ENCODE measurements around the gene STK38.
A peak's percentile ranks its signal among the peaks of the same experiment; 100 is the strongest.

Gene STK38

DNA sequence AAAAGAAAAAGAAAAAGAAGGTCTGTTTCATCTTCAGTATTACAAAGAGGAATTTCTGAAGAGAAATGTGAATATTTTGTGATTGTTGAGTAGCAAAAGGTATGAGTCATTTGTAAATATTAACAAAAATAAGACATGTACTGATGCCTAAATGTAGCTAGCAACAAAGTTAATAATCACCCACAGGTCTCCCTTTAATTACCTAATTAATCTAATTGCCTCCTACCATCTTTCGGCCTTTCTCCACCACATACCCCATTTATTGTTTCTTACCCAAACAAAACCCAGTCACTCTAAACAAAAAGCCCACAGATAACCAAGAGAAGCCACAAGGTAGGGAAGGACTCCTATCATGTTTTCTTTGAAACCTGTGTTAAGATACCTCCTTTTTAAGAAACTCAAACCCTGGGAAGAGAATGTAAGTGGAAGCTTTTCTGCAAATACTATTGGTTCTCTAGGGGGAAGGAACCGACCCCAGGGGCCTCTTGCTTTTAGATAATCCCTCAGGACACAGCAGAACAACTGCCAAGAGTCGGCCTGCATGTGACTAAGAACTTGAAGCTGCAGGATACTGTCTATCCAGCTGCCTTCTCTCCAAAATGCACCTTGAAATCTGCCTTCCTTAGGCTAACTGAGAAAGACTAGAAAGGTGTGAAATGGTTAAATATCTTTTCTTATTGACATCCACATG is 16.1 kb upstream of the STK38 start:
- DNase-seq = no peak

DNA sequence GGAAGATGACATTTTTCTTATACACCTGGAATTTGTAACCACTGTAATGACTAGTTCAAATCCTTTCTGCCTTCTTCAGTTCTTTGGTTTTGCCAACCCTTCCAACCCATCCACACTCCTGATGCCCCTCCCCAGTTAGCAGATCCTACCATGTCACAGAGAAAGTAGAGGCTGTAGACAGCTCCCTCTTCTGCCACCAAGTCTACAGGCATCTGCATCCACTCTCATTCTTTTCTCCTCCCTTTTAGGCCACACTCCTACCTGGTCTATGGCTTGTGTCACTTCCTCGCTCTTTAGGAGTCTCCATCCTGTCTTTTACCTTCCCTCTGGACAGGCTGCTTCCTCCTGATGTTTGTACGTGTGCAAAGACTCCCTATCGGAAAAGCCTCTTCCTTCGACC is 13.5 kb upstream of the STK38 start:
- no peak for DNase-seq

DNA sequence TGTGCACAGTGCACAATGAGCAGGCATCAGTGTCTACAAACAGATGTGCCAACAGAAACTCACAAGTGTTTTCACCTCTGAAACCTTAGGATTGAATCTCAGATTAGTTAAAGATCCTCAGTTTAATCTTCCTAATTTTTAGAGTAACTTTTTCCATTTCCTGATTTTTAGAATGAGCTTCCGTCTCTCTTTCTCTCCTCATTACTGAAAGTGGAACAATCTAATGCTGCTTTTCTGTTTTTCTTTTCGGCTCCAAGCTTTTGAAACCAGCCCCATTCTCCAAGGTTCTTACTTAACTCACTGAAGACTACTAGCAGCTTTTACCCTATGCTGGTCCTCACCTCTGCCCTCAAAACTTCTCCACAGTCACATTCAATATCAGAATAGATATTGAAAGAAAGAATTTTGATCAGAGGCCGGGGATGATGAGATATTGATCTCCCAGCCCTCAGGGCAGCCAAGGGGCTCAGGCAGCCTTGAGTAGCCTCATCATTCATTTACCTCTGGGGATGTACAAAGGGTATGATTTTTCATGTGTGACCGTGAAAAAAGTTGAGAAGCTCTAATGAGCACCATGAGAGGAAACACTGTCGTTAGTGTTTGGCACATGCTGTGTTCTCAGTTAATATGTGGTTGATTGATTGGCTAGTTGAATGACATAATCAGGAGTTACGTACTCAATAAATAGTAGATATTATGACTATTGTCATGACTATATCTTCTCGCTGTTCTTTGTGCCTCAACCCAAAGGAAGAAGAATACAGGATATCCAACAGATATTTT is 11.9 kb upstream of the STK38 start:
- no peak for DNase-seq

DNA sequence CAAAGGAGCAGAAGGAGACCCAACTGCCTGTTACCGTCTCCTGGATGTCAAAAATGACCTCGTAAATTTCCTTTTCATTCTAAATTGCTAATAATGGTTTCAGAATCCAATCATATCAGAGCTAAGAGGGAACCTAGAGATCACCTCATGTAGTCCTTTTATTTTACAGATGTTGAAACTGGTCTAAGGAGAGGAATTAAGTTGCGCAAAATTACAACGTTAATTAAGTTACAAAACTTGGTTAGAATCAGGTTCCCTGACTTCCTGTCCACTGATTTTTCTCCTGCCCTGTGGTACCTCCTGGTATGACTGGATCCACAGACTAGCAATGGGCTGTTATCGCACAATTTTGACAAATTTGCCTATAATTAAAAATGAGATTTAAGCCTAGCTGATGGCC is 9.0 kb upstream of the STK38 start:
- DNase-seq = no peak

DNA sequence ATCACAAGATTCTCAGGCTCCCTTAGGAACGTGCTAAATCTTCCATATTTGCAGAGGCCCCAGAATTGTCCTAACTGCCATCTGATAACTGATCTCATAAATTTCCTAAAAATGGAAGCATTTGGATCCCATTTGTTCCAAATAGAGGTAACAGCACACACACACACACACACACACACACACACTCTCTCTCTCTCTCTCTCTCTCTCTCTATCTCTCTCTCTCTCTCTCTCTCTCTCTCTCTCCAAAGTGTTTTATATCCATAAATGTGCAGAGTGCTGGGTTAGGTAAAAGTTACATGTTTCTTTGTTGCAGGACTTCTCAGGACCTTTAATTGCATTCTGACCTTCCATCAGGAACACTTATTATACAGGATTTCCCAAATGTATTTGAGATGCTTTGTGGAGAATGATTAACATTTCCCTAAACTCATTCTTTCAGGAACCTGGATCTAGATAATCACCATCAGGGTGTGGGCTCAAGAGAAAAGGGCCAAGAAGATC is 8.5 kb upstream of the STK38 start:
- no peak for DNase-seq

DNA sequence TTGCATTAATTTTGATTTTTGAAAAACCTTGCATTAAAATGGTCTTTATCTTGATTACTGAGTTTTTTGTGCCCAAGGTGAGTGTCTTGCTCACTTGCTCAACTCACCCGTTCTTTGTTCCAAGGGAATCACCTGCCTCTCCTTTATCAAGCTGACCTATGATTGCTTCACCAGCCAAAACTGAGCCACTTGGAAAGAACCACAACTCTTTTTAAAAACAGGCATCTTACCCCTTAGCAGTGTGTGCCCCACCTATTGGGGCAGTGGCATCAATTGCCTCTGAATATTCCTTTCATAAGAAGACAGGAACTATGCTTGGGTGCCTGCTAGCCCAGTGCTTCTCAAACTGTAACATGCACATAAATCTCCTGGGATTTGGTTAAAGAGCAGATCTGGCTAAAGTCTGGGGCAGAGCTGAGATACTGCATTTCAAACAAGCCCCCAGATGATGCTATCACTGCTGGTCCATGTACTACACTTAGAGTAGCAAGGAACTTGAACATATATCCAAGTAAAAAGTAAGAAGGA is 3.3 kb upstream of the STK38 start:
- no peak for DNase-seq

DNA sequence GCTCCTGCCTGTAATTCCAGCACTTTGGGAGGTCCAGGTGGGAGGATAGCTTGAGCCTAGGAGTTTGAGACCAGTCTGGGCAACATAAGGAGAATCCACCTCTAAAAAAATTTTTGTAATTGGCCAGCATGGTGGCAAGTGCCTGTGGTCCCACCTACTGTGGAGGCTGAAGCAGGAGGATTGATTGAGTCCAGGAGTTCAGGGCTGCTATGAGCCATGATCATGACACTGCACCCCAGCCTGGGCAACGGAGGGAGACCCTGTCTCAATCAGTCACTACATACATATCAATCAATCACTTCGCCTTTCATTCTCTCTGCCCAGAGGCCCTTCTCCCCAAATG is 1.1 kb upstream of the STK38 start:
- no peak for DNase-seq

DNA sequence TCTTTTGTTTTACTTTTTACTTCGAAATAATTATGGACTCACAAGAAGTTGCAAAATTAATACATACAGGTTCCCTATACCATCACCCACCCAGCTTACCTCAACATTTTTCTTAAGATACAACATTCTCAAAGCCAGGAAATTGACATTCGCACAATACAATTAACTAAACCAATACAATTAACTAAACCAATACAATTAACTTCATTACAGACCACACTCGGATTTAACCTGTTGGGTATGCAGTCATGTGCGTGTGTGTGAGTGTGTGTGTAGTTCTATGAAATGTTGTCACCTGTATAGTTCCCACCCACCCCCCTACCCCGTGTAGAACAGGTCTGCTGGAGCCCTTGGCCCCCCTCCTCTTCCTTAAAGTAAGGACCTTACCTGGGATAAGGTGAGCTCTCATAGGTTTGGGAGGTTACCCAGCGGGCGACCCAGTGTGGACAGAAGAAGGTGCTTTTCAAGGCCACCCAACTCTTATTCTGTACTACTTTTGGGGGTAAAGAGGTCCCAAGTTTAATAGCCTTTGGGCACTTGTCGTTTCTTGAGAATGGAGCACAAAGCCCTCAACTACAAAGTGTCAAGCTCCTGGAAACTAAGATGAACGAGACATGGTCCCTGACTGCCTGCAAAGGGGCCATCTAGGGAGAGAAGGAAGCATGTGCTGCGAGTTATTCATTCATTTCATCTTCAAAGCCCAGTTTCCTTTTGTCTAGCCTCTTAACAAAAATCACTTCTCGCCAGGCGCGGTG is 544 bp upstream of the STK38 start:
- no peak for DNase-seq

DNA sequence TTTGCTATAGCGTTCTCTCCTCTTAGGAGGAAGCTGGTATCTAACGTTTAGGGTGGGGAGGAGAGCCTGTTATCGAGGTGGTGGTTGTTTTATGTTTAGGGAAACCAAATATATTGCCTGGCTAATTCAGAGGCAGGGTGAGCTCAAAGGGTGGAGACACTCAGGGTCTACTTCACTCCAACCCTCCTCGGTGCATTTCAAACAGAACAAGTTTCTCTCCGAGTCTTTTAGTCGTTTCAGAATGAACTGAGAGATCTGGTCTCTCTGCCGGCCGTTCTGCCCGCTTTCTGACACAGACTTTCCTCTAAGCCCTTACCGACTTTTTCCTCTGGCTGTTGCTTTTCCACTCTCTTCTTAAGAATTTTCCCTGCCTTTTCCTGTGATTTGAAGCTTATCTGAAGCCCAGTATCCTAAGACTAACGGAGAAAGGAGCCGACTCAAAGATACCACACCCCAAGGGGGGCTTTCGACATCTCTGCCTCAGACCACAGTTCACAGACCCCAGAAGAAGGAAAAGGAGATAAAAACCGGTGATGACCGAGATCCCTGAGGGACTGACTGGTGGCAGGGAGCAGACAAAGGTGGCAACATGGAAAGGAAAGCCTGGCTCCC is 865 bp downstream of the STK38 start:
- DNase-seq = peak; percentile 43

DNA sequence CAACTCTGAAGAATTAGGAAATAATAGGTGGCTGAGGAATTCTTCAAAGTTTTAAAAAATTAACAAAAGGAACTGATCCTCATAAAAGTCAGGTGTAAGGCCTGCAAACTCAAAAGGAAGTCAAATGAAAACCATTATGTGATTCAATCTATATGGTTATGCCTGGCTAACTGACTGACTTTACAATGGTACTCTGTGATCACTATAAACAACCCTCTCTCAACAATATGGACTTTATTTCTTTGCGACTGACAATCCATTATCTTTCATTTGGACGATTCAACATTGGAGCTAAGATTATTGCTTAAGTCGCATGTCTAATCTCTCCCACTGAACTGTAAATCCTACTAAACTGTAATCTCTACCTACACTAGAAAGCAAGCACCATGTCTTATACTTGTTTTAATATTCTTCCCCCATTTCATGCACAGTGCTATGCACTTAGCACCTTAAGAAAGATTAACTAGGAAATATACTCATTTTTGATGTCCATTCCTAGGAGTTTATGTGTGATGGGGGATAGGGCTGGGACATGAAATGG is 1.4 kb downstream of the STK38 start:
- DNase-seq = no peak

DNA sequence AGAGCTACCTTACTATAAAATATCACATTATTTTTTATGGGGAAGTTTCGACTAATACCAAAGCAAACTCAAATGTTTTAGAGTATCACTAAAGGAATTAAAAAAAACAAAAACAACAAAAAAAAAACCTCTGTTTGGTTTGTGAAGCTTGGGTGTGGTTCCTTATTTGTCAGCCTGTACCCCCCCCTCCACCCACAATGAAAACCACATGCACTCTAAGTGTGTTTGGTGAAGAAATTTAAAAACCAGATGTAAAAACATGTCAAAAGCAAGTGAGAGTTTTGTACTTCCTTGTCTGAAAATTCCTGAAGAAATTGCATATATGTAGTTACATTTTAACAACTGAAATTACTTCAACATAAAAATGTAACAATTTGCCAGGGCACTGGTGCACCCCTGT is 3.1 kb downstream of the STK38 start:
- peak; percentile 37 for DNase-seq

DNA sequence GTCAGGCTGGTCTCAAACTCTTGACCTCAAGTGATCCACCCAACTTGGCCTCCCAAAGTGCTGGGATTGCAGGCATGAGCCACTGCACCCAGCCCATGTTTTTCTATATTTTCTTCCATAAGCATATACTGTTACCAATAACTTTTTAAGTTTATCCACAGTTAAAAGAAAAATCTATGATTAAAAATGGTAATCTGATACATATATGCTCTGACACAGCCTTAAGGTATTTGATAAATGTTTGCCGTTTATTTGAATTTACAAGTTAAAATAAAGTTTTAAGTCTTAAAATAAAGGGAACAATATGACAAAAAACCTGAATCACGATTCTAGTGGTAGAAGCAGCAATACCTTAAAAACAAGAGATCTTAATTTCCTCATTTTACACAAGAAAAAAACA is 5.2 kb downstream of the STK38 start:
- DNase-seq = no peak

DNA sequence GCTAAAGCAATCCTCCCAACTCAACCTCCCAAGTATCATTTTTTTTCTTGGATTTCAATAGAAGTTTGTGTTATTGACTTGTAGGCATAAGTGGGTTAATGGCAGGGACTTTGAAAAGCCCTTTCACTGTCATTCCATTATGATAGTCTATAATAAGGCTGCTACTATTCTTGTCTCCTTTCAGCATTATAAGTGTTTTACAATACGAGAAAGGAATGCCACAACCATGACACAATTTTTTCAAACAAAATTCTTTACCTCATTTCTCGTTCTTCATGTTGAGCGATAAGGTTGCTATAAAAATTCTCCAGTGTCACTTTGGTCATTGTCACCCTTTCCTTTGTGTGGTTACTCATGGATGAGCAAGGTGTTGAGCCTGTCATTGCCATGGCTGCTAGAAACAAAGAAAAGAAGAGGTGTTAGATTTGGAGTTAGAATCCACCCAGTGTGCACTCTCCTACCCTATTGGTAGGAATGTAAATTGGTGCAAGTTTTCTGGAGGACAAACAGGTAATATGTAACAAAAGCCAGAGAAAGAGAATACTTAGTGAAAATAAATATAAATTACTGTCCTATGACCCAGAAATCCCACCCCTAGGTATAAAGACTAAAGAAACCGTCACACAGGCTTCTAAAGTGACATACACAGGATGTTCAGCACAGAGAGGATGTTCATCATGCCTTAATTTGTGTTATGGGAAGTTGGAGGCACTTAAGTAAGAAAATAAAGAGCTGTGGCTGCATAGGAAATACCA is 7.3 kb downstream of the STK38 start:
- no peak for DNase-seq

DNA sequence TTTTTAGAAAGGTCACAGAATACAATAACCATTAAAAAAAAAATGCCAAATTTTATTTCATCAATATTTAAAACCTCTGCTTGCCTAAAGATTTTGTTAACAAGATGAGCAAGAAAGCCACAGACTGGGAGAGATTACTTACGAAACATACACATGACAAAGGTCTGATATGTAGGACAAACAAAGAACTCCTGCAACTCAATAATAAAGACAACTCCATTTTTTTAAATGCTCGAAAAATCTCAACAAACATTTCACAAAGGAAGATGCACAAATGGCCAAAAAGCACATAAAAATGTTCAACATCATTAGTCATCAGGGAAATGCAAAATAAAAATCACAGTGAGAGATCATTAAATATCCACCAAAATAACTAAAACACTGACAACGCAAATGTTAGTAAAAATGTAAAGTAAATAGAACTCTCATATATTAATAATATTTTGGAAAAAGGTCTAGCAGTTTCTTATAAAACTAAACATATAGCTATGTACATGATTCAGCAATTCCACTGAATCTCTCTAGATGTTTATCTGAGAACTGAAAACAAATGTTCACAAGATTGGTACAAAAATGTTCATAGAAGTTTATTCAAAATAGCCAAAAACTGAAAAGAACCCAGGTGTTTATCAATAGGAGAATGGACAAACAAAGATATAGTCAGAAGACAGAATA is 10.3 kb downstream of the STK38 start:
- no peak for DNase-seq

DNA sequence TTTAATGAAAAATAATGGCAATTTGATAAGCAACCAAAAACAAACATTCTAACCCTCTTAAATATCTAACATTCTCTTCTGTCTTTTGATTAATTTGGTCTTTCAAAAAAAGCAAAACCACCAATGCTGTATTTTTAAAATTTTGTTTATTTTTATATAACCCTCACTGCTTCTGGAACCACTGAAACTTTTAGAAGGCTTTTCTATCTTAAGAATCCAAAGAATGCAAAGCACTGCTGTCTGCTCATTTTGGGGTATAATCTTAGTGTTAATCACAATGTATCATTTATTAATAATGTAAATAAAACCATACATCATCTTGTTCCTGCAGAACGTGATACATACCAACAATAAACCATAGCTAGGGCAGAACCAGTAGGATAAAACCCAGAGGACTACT is 14.0 kb downstream of the STK38 start:
- DNase-seq = peak; percentile 41

DNA sequence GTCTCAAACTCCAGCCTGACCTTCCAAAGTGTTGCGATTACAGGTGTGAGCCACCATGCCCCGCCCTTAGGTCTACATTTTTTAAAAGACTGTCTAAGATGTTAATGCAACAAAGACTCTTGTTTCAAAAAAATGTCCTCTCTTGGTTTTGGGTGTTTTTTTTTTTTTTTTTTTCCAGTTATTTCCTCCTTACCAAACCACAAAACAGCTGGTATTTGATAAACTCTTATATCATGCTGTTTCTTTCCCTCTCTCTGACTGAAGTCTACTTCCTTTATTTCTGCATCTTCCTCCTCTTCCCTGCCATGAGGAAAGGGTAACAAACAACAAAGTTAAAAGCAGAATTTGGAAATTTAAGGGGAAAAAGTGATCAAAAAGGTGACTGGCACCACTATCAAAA is 21.2 kb downstream of the STK38 start:
- no peak for DNase-seq

DNA sequence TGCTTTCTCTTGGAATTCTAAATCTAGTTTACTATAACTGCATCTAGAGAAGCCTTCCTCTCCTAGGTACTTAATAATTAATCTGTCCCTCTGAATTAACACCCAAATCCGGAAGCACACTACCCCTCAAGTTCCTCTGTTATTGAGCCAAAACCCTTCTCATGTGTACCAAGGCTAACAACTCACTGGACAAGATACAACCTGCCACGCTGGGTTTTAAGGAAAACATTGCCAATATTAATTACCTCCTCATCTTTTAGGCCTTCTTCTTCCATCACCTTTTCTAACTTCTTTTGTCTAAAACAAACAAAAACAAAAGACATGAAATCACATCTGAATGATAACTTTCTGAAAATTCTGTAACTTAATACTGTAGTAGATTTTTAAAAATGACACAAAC is 21.9 kb downstream of the STK38 start:
- DNase-seq = no peak

DNA sequence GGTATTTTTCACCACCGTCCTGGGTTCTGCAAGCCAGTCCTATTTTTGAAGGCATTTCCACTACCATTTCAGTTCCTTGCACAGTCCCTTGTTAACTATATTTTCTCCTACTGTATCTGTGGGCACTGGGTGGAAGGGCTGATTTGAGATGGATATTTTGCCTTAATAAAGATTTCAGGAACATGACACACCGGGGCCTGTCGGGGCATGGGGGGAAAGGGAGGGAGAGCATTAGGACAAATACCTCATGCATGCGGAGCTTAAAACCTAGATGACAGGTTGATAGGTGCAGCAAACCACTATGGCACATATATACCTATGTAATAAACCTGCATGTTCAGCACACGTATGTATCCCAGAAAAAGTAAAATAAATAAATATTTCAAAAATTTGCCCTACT is 22.4 kb downstream of the STK38 start:
- no peak for DNase-seq

DNA sequence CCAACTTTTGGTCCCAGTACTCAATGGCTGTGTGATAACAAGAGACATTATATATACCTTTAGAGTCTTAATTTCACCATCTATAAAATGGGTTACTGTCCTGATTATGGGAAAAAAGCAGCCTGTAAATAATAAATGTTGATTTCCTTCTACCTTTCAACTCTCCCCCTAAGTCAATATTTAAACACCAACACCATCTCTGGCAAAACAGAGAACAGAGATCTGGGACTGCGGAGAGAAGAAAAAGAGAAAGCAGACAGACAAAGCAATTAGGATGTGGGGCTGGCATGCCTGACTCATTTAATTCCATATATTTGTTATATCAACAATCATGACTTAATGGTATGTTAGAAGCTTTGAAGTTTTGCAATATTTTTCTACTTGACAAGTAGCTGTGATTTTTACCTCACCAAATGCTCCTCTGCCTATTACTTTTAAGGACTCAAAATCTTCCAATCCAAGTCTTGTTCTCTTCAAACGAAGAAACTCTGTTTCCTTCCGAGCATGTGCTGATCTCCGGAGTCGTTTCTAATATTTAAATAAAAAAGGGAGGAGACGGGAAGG is 23.3 kb downstream of the STK38 start:
- no peak for DNase-seq

DNA sequence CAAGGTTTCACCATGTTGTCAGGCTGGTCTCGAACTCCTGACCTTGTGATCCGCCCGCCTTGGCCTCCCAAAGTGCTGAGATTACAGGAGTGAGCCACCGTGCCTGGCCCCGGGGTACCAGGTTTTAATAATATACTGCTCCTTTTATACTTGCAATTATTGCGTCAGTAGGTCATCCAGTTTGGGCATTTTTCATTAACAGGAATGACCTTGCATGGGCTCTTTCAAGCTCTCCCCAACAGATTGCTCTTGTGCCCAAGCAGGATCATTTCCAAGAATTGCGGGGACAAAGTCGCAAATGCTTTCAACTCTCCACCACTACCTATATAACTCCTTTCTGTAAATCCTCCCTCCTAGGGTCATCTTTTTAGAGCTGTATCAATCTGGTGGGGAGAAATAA is 23.8 kb downstream of the STK38 start:
- no peak for DNase-seq

DNA sequence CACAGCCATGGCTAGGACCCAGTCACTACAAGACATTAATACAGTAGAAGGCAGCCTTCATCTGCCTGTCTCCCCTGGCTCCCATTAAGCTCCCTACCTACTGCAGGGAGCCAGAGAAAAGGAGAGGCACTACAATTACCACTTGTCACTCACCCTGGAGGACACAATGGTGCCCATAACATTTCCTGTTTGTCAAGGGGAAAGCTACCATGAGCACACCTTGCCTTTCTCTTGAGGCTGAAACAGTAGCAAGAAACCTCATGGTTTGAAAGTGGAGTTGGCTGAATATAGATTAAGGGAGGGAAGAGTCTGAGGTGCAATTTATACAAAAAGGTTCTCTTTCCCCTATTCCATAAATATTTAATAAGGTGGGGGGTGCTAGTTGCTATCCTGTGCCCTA is 27.9 kb downstream of the STK38 start:
- no peak for DNase-seq
